GM13976 (cell line): ENCODE measurements around the gene SLC26A6.

ENCODE experiments used
- DNase-seq: peaks from one replicate; pipeline ENCODE4 v3.0.0; 2012; ENCODE audit warnings: low spot score
- in situ Hi-C: fragments of 300-500 bp; cut with MboI; formaldehyde crosslinking; loops from one replicate; pipeline ENCODE4 v1.12.0; 2022; ENCODE audit warnings: low sequenced_read_pairs, mixed read lengths, inconsistent platforms; ENCODE audit not compliant: unreplicated experiment
- TF ChIP-seq, protein P1 (sequence below): IDR thresholded peaks from 2 replicates; pipeline ENCODE4 v1.5.1; 2012; ENCODE audit warnings: borderline replicate concordance, mild to moderate bottlenecking; ENCODE audit not compliant: insufficient read depth; ENCODE audit errors: extremely low read depth, missing control alignments, control extremely low read depth

The SLC26A6 gene

DNA sequence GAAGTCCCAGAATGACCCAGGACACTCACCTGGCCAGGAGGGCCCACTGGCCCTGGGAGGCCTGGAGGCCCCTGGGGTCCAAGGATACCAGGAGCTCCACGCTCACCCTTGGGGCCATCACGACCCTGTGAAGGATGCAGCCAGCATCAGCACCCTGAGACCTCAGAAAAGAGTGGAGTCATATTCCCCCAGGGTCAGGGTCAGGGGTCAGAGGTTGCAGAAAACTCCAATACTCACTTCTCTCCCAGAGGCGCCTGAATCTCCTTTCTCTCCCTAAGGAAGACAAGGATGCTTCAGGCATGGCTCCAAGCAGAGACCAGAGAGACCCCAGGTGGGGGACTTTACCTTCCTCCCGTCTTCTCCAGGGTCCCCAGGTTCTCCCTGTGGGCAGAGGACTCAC, 58.6 kb downstream of the SLC26A6 start:
- in situ Hi-C loops: no loop called here
- no peak for DNase-seq
- TF ChIP-seq, protein P1, sequence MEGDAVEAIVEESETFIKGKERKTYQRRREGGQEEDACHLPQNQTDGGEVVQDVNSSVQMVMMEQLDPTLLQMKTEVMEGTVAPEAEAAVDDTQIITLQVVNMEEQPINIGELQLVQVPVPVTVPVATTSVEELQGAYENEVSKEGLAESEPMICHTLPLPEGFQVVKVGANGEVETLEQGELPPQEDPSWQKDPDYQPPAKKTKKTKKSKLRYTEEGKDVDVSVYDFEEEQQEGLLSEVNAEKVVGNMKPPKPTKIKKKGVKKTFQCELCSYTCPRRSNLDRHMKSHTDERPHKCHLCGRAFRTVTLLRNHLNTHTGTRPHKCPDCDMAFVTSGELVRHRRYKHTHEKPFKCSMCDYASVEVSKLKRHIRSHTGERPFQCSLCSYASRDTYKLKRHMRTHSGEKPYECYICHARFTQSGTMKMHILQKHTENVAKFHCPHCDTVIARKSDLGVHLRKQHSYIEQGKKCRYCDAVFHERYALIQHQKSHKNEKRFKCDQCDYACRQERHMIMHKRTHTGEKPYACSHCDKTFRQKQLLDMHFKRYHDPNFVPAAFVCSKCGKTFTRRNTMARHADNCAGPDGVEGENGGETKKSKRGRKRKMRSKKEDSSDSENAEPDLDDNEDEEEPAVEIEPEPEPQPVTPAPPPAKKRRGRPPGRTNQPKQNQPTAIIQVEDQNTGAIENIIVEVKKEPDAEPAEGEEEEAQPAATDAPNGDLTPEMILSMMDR: no peak
